ENCODE data around the gene C19orf53. TPM values are rescaled to one million over a fixed set of nuclear protein-coding genes. Genes with fewer than 3 reads are reported as not detected.

C19orf53 gene
- total and polyA plus RNA-seq, 2 of the 13 experiments (the other 11 are each of a cell fraction or from before 2014, with no cell fraction given): 129 to 130 TPM

DNA sequence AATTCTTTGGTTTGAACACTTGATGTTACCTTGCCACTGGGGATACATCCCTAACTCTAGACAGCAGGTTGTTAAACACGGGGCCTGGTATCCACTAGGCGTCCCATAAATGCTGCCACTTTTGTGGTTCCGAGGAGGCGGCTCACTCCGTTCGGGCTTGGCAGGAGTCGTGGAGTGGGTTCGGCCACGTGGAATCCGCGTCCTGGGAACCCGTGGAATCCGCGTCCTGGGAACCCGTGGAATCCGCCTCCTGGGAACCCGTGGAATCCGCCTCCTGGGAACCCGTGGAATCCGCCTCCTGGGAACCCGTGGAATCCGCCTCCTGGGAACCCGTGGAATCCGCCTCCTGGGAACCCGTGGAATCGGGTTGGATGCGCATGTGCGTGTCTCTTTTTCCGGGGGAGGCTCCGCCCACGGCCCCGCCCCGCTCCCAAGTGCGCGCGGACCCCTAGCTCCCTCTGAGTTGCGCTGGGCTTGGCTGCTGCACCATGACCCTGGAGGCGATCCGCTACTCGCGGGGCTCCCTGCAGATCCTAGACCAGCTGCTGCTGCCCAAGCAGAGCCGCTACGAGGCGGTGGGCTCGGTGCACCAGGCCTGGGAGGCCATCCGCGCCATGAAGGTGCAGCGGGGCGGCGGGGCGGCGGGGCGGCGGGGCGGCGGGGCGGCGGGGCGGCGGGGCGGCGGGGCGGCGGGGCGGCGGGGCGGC is 10.0 kb upstream of the C19orf53 start, which contains the start of gene MRI1 (continued):
- TF ChIP-seq GABPB1 (CRISPR knock-in tag; IDR thresholded peaks at IDR 0.05) (peak; percentile 77), ZNF768 (CRISPR knock-in tag; IDR thresholded peaks at IDR 0.05) (peak; percentile 18; the same call in 1 of the 2 replicates), AGO1 (IDR thresholded peaks at IDR 0.05; ENCODE audit: low read depth, low read length, poor library complexity, severe bottlenecking) (peak; percentile 85), ZNF766 (CRISPR knock-in tag; IDR thresholded peaks at IDR 0.05; ENCODE audit: borderline replicate concordance) (0 out of 2 replicates have a peak, but pooled peaks have one; percentile 55), MED1 (CRISPR knock-in tag; IDR thresholded peaks at IDR 0.05) (0 out of 2 replicates have a peak, but pooled peaks have one; percentile 12), IKZF4 (CRISPR knock-in tag; IDR thresholded peaks at IDR 0.05; ENCODE audit: borderline replicate concordance, low read depth, not compliant biosample characterization) (peak; percentile 85), YEATS4 (CRISPR knock-in tag; IDR thresholded peaks at IDR 0.05; ENCODE audit: borderline replicate concordance) (peak; percentile 43; the same call in 1 of the 2 replicates), AGO2 (optimal IDR thresholded peaks at IDR 0.05; ENCODE audit: low read depth, low read length) (peak; percentile 64), HNRNPL (IDR thresholded peaks at IDR 0.05; ENCODE audit: low read depth, low read length) (0 out of 2 replicates have a peak, but pooled peaks have one; percentile 36), KMT2A (CRISPR knock-in tag; IDR thresholded peaks at IDR 0.05) (no peak), MAZ (IDR thresholded peaks at IDR 0.05; ENCODE audit: borderline replicate concordance, low read depth, low read length) (no peak), MAZ (CRISPR knock-in tag; IDR thresholded peaks at IDR 0.05; ENCODE audit: low read depth) (peak; percentile 32; the same call in 1 of the 2 replicates), ADNP (CRISPR knock-in tag; IDR thresholded peaks at IDR 0.05) (no peak), CHCHD3 (CRISPR knock-in tag; IDR thresholded peaks at IDR 0.05) (no peak), ZFYVE20 (CRISPR knock-in tag; IDR thresholded peaks at IDR 0.05; ENCODE audit: borderline replicate concordance, low read depth) (no peak), NONO (IDR thresholded peaks at IDR 0.05) (no peak), NONO (CRISPR knock-in tag; conservative IDR thresholded peaks at IDR 0.05) (0 out of 2 replicates have a peak, but pooled peaks have one; percentile 59), ZNF598 (CRISPR knock-in tag; IDR thresholded peaks at IDR 0.05; ENCODE audit: borderline replicate concordance) (peak; percentile 28; the same call in 1 of the 2 replicates), SATB2 (CRISPR knock-in tag; IDR thresholded peaks at IDR 0.05) (no peak), HDAC1 (CRISPR knock-in tag; IDR thresholded peaks at IDR 0.05) (peak; percentile 53), ZNF510 (CRISPR knock-in tag; IDR thresholded peaks at IDR 0.05; ENCODE audit: low read depth) (0 out of 2 replicates have a peak, but pooled peaks have one; percentile 65)
- TF ChIP-seq, protein P1, sequence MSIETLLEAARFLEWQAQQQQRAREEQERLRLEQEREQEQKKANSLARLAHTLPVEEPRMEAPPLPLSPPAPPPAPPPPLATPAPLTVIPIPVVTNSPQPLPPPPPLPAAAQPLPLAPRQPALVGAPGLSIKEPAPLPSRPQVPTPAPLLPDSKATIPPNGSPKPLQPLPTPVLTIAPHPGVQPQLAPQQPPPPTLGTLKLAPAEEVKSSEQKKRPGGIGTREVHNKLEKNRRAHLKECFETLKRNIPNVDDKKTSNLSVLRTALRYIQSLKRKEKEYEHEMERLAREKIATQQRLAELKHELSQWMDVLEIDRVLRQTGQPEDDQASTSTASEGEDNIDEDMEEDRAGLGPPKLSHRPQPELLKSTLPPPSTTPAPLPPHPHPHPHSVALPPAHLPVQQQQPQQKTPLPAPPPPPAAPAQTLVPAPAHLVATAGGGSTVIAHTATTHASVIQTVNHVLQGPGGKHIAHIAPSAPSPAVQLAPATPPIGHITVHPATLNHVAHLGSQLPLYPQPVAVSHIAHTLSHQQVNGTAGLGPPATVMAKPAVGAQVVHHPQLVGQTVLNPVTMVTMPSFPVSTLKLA (IDR thresholded peaks at IDR 0.05): no peak
- TF ChIP-seq, protein P2, sequence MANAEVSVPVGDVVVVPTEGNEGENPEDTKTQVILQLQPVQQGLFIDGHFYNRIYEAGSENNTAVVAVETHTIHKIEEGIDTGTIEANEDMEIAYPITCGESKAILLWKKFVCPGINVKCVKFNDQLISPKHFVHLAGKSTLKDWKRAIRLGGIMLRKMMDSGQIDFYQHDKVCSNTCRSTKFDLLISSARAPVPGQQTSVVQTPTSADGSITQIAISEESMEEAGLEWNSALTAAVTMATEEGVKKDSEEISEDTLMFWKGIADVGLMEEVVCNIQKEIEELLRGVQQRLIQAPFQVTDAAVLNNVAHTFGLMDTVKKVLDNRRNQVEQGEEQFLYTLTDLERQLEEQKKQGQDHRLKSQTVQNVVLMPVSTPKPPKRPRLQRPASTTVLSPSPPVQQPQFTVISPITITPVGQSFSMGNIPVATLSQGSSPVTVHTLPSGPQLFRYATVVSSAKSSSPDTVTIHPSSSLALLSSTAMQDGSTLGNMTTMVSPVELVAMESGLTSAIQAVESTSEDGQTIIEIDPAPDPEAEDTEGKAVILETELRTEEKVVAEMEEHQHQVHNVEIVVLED (CRISPR knock-in tag; IDR thresholded peaks at IDR 0.05; ENCODE audit: borderline replicate concordance): 0 out of 2 replicates have a peak, but pooled peaks have one; percentile 40
- TF ChIP-seq, protein P3, sequence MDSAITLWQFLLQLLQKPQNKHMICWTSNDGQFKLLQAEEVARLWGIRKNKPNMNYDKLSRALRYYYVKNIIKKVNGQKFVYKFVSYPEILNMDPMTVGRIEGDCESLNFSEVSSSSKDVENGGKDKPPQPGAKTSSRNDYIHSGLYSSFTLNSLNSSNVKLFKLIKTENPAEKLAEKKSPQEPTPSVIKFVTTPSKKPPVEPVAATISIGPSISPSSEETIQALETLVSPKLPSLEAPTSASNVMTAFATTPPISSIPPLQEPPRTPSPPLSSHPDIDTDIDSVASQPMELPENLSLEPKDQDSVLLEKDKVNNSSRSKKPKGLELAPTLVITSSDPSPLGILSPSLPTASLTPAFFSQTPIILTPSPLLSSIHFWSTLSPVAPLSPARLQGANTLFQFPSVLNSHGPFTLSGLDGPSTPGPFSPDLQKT (CRISPR knock-in tag; IDR thresholded peaks at IDR 0.05; ENCODE audit: borderline replicate concordance): no peak
- TF ChIP-seq, protein P4, sequence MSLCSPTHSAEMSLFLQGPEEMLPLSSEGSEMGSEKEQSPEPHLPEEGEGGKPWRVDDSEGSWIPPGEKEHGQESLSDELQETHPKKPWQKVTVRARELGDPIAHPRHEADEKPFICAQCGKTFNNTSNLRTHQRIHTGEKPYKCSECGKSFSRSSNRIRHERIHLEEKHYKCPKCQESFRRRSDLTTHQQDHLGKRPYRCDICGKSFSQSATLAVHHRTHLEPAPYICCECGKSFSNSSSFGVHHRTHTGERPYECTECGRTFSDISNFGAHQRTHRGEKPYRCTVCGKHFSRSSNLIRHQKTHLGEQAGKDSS (CRISPR knock-in tag; IDR thresholded peaks at IDR 0.05; ENCODE audit: borderline replicate concordance, low read depth): no peak

All from HepG2 (cell line).